Lung (tissue), 12 donors: ENCODE measurements around the gene ZFAND3. TPM values are rescaled to one million over a fixed set of nuclear protein-coding genes. Genes with fewer than 3 reads are reported as not detected.

Experiments used
- ATAC-seq: fragments of 200-7000 bp; cut with Tn5 transposase; one replicate; pipeline ENCODE4 v1.9.1; 2020; ENCODE audit warnings: moderate number of reproducible peaks; ENCODE audit not compliant: insufficient read depth, low FRiP score
- DNase-seq, 3 donors: peaks; one replicate each; pipeline ENCODE4 v3.0.0-alpha.2; 2013 to 2017
- H3K27ac ChIP-seq, 2 donors: one replicate each; pipeline ENCODE4 v1.5.1; 2013; ENCODE audit warnings: mild to moderate bottlenecking in 2 of 2, moderate library complexity in 2 of 2, control low read depth in 1 of 2, inconsistent platforms in 1 of 2, low read depth in 1 of 2, low read length in 1 of 2
- H3K27me3 ChIP-seq, 3 donors: one replicate each; pipeline ENCODE4 v1.5.1; 2013; ENCODE audit warnings: low read length in 2 of 3; ENCODE audit not compliant: control insufficient read depth in 3 of 3, insufficient read depth in 3 of 3
- H3K36me3 ChIP-seq, 4 donors: one replicate each; pipeline ENCODE4 v1.5.1; 2013; ENCODE audit warnings: low read length in 4 of 4, mild to moderate bottlenecking in 1 of 4, moderate library complexity in 1 of 4; ENCODE audit not compliant: control insufficient read depth in 4 of 4, insufficient read depth in 4 of 4
- H3K4me1 ChIP-seq, 5 donors: one replicate each; pipeline ENCODE4 v1.5.1; 2013; ENCODE audit warnings: low read length in 5 of 5, mild to moderate bottlenecking in 2 of 5, moderate library complexity in 1 of 5; ENCODE audit not compliant: control insufficient read depth in 5 of 5, insufficient read depth in 5 of 5
- H3K4me3 ChIP-seq: one replicate; pipeline ENCODE4 v1.5.1; 2013; ENCODE audit warnings: mild to moderate bottlenecking, control low read depth, moderate library complexity
- H3K9ac ChIP-seq, 2 donors: one replicate each; pipeline ENCODE4 v1.5.1; 2013; ENCODE audit warnings: low read length in 2 of 2, control low read depth in 1 of 2; ENCODE audit not compliant: insufficient read depth in 1 of 2
- H3K9me3 ChIP-seq, 4 donors: one replicate each; pipeline ENCODE4 v1.5.1; 2013; ENCODE audit warnings: low read length in 3 of 4, mild to moderate bottlenecking in 1 of 4, moderate library complexity in 1 of 4; ENCODE audit not compliant: control insufficient read depth in 4 of 4, insufficient read depth in 3 of 4
- WGBS, 2 donors: extraction: QIAGEN DNeasy Blood & Tissue Kit; methylation state at CpG; one replicate each; pipeline ENCODE4 v1.1.7; 2013; 5-methylcytosine and 5-hydroxymethylcytosine counted together
- polyA plus RNA-seq, 2 donors: library from polyadenylated mRNA; stranded (reverse); fragments of 200-250 nt; gene quantifications; one replicate each; pipeline ENCODE4 v1.2.1, GENCODE V29; 2013
- total RNA-seq, 2 donors: library from RNA; depleted of rRNA in 1 of 2; stranded (reverse); fragments of >200 nt in 1 of 2; gene quantifications; one replicate each; pipeline ENCODE4 v1.2.1, GENCODE V29; 2014 to 2021
- TF ChIP-seq, protein P1 (sequence below): IDR thresholded peaks from 2 replicates; pipeline ENCODE4 v1.5.1; 2012; ENCODE audit warnings: mild to moderate bottlenecking; ENCODE audit errors: control extremely low read depth, extremely low read depth
- donor health status: control.
- donor health status: control.
- donor health status: Bipolar disorder and iron deficiency.
- donor health status: healthy.
- donor health status: DM: yes; HTN: yes; CAD: no.

The ZFAND3 gene
- total and polyA plus RNA-seq, 4 donors: 27.6 to 63.6 (median 51.3) TPM

DNA sequence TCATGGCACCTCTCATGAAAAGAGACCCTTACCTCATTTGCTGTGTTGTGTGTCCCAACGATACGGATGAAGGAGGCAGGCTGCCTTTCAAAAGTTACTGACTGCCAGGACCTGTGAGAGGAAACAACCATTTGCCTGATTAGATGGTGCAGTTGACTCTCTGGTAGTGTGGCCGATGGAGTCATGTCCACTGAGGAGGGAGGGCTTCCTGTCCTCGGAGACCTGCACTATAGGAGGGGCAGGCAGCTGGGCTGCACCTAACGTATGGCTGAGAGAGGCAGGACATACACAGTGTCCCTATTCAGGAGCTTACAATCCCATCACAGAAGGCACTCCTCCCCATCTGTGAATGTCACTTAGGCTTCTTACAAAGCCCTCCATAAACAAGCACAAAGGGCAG is 373.0 kb downstream of the ZFAND3 start:
- Histone ChIP-seq H3K4me1 (peaks cover 0 to 7% (median 0%) of the 10 kb centered on the region in 5 donors), H3K36me3 (peaks cover 0 to 8% (median 0%) of the 10 kb centered on the region in 4 donors), H3K9me3 (no peaks in the 10 kb centered on the region), H3K9ac (no peak overlapping the region), H3K27me3 (no peaks in the 10 kb centered on the region), H3K4me3 (no peak overlapping the region), H3K27ac (no peak overlapping the region)
- ATAC-seq: no peak
- TF ChIP-seq, protein P1, sequence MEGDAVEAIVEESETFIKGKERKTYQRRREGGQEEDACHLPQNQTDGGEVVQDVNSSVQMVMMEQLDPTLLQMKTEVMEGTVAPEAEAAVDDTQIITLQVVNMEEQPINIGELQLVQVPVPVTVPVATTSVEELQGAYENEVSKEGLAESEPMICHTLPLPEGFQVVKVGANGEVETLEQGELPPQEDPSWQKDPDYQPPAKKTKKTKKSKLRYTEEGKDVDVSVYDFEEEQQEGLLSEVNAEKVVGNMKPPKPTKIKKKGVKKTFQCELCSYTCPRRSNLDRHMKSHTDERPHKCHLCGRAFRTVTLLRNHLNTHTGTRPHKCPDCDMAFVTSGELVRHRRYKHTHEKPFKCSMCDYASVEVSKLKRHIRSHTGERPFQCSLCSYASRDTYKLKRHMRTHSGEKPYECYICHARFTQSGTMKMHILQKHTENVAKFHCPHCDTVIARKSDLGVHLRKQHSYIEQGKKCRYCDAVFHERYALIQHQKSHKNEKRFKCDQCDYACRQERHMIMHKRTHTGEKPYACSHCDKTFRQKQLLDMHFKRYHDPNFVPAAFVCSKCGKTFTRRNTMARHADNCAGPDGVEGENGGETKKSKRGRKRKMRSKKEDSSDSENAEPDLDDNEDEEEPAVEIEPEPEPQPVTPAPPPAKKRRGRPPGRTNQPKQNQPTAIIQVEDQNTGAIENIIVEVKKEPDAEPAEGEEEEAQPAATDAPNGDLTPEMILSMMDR: no peak
- no peak for DNase-seq
- 81 to 85% methylated on average over 5 of the region's 5 CpGs for WGBS, 2 donors

DNA sequence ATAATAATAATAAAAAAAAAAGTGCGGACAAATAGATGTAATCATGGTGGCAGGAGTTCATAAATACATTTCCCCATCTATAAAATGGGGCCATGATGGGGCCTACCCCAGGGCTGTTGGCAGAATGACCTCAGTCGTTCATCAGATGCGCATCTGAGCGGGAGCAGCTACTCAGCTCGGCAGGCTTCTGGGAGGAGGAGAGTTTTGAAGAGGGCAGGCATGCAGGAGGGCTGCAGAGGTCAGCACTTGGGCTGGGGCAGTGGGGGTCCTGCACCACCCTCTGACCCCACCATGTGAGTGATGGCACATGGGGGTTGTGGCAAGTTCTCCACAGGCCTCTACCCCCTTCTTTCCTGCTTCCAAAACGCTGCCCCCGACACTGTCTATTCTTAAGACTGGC is 373.5 kb downstream of the ZFAND3 start:
- 95 to 96% methylated on average over 7 of the region's 7 CpGs for WGBS, 2 donors
- Histone ChIP-seq H3K27ac (no peak overlapping the region), H3K27me3 (no peaks in the 10 kb centered on the region), H3K4me3 (no peak overlapping the region), H3K9me3 (no peaks in the 10 kb centered on the region), H3K4me1 (peaks cover 0 to 7% (median 0%) of the 10 kb centered on the region in 5 donors), H3K9ac (no peak overlapping the region), H3K36me3 (peaks cover 0 to 5% (median 0%) of the 10 kb centered on the region in 4 donors)
- no peak for ATAC-seq
- no peak for DNase-seq
- TF ChIP-seq, protein P1: no peak

DNA sequence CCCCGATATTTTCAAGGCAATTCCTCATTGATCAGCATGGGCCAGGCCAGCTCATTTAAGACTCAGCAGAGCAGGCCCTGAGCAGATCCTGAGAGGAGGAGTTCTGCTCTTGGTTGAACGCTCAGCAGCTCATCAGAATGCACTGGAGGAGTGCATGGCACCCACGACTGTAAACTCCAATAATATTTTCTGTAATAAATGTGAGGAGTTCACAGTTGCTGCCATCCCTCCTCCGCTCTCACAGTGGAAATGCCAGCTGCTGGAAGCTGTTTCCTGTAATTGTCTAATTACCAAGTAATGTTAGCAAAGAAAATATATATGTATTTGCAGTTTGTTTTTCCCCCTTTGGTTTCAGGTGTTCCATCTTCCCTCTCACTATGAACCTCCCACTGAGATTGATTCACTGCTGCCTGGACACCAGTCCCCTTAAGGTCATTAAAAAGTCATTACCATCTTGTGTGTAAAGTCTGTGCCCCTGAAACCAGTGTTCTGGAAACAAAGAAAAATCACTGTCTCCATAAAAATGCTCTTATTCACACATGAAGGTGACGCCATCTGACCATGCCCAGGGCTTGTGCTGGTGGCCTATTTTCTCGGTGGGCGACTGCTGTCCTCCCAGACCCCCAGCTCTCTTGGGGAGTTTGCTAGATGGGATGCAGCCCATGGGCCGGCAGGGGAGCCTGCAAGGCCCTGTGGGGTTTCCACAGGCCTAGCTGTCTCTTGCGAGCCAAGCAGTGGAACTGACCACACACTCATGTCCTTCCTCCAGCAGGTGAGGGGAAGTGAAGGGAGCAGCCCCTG is 374.2 kb downstream of the ZFAND3 start:
- Histone ChIP-seq H3K4me3 (no peak overlapping the region), H3K27ac (no peak overlapping the region), H3K9ac (no peak overlapping the region), H3K36me3 (peaks cover 0 to 3% (median 0%) of the 10 kb centered on the region in 4 donors), H3K9me3 (no peaks in the 10 kb centered on the region), H3K4me1 (peaks cover 0 to 7% (median 0%) of the 10 kb centered on the region in 5 donors), H3K27me3 (no peaks in the 10 kb centered on the region)
- no peak for DNase-seq
- WGBS, 2 donors: 83 to 85% methylated on average over 9 of the region's 9 CpGs
- TF ChIP-seq, protein P1: no peak
- no peak for ATAC-seq

DNA sequence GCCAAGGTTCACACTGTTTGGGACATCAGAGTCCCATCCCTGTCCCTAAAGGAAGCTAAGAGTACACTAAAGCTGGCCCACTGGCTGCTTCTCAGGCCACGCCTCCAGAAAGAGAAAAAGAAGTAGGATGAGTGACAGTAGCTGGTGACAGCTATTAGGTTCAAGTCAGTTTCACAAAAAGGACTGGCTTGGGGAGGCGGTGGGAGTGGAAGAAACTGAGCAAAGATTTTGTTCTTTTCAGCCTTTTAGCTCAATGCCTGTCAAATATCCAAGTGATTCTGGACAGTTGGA is 374.7 kb downstream of the ZFAND3 start:
- Histone ChIP-seq H3K27ac (no peak overlapping the region), H3K4me3 (no peak overlapping the region), H3K9me3 (no peaks in the 10 kb centered on the region), H3K4me1 (peaks cover 0 to 7% (median 0%) of the 10 kb centered on the region in 5 donors), H3K9ac (no peak overlapping the region), H3K27me3 (no peaks in the 10 kb centered on the region), H3K36me3 (peaks cover 0 to 3% (median 0%) of the 10 kb centered on the region in 4 donors)
- no peak for ATAC-seq
- TF ChIP-seq, protein P1: no peak
- DNase-seq: no peak
- 98% methylated on average over 2 of the region's 2 CpGs for WGBS, 2 donors
